H1 (cell line): Measurements from ENCODE around the gene PPP1R27. TPM values are rescaled to one million over a fixed set of nuclear protein-coding genes. Genes with fewer than 3 reads are reported as not detected.

Experiments
- BCL11A ChIP-seq, 2 experiments: IDR thresholded peaks; one replicate each; pipeline ENCODE4 v1.6.1; 2011; ENCODE audit warnings: low read depth in 2 of 2, low read length in 2 of 2, mild to moderate bottlenecking in 2 of 2
- CBX5 ChIP-seq: fragments of 300-800, 300-1000 bp; sonication (generic); IDR thresholded peaks from 2 replicates; pipeline ENCODE4 v1.7.1; 2016; ENCODE audit warnings: antibody characterized with exemption, low read length, low read depth
- CREB1 ChIP-seq: IDR thresholded peaks from 2 replicates; pipeline ENCODE4 v1.6.1; 2012; ENCODE audit warnings: inconsistent platforms
- RBBP5 ChIP-seq: IDR thresholded peaks from 2 replicates; pipeline ENCODE4 v1.7.1; 2012; ENCODE audit warnings: low read depth, mild to moderate bottlenecking, inconsistent platforms, low read length, moderate library complexity, borderline replicate concordance
- SP1 ChIP-seq: IDR thresholded peaks from 2 replicates; pipeline ENCODE4 v1.6.1; 2011; ENCODE audit warnings: low read depth, low read length
- SUZ12 ChIP-seq: fragments of 200-600 bp; sonication (generic); IDR thresholded peaks from 2 replicates; pipeline ENCODE4 v1.6.1; 2012; ENCODE audit warnings: mild to moderate bottlenecking, inconsistent platforms, low read length, moderate library complexity, mixed read lengths
- TAF1 ChIP-seq: IDR thresholded peaks from 2 replicates; pipeline ENCODE4 v1.6.1; 2011; ENCODE audit warnings: mild to moderate bottlenecking, low read depth, low read length
- TEAD4 ChIP-seq: IDR thresholded peaks from 2 replicates; pipeline ENCODE4 v1.6.1; 2012; ENCODE audit warnings: low read depth, low read length, inconsistent platforms, mixed read lengths
- polyA plus RNA-seq, 7 experiments: library from polyadenylated mRNA; depleted of rRNA in 3 of 7; stranded (reverse) in 5 of 7; unstranded in 2 of 7; fragments of >200 nt in 5 of 7; fragments of 200-250 nt in 2 of 7; gene quantifications; 1 replicate in 5 of 7; 2 replicates in 1 of 7; 4 replicates in 1 of 7; pipeline versions ENCODE4 v1.2.1 to v1.2.3, GENCODE V29; 2011 to 2013; ENCODE audit warnings: missing spikeins in 2 of 7, mixed read lengths in 2 of 7
- total RNA-seq: library from RNA; stranded (reverse); fragmentation: NEBNext Ultra II Directional; extraction: Animal tissue kit (Norgen Biotek cat#: 25700); gene quantifications from 2 replicates; pipeline ENCODE4 v1.2.1, GENCODE V29; 2021
- TF ChIP-seq, protein P1 (sequence below): IDR thresholded peaks from 2 replicates; pipeline ENCODE4 v1.6.1; 2011; ENCODE audit warnings: low read length, improper control_type of control experiment

PPP1R27 gene
- total and polyA plus RNA-seq, 2 of the 8 experiments (the other 6 are each of a cell fraction or from before 2014, with no cell fraction given), result 0.27 TPM; not detected in 1

DNA sequence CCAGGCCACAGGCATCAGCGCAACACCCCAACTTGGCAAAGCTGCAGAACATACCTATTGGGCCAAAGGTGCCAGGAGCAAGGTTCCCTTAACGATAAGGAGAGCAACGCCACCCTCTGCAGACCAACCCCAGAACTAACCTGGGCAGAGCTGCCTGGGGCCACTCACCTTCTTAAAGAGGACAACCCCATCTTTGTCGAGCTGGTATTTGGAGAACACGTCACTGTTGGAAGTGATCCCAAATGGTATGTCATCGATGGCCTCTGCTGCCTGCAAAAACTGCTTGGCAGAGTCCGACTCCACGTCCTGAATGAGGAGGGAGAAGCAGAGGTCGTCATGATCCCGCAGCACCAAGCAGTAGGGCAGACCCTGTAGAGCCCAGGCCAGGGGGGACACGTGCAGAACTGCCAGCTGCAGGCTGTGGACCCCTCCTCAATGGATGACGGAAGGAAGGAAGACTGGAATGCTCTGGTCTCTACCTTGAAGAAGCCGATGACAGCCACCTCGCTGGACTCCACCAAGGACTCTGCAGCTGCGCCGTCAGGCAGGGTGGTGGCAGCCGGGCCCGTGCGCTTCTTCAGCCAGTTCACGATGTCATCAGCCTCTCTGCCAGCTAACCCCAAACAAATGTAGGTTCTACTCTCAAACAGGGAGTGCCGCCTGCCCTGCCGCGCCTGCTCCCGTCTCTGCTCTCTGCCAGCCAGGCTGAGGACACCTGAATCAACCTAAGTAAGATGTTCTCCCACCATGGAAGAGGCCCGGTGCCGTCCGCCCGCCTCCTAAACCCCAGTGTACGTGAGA is 20.3 kb upstream of the PPP1R27 start (continued):
- TF ChIP-seq TEAD4 (no peak), BCL11A (IDR thresholded peaks at IDR 0.05; ENCODE audit: low read depth in 2 of 2, low read length in 2 of 2) (no peak), SP1 (no peak), CREB1 (no peak), SUZ12 (no peak), TAF1 (no peak), RBBP5 (no peak), CBX5 (no peak)
- TF ChIP-seq, protein P1, sequence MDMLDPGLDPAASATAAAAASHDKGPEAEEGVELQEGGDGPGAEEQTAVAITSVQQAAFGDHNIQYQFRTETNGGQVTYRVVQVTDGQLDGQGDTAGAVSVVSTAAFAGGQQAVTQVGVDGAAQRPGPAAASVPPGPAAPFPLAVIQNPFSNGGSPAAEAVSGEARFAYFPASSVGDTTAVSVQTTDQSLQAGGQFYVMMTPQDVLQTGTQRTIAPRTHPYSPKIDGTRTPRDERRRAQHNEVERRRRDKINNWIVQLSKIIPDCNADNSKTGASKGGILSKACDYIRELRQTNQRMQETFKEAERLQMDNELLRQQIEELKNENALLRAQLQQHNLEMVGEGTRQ, result no peak
- TF ChIP-seq, all 59 proteins: peak for 2
